Measurements from ENCODE around the gene TYSND1.
"Not testable (repeated sequence)": the region's sequence is repeated elsewhere in the genome, so short reads cannot be mapped to it uniquely, and the experiment has no call there.

Gene TYSND1

DNA sequence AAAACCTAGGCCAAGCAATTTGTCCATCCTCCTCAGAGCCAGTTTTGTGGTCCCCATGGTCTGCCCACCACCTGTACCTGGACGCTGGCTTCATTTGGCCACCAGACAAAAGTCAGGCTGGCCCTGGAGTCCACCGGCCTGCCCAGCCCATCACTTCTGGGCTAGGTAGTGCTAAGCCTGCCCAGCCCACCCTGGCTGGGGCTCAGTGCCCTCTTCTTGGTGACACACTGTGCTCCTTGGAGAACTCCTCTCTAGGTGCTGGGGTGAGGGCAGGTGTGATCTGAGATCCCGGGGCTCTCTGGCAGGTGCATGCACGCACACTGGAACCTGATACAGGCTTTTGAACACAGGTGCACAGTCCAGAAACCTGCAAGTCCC, 15.0 kb downstream of the TYSND1 start:
- no peak for DNase-seq

- no peak for DNase-seq
Measured at GRCh38 chr10:70130878-70131559, 15.5 kb downstream of the TYSND1 start.

DNA sequence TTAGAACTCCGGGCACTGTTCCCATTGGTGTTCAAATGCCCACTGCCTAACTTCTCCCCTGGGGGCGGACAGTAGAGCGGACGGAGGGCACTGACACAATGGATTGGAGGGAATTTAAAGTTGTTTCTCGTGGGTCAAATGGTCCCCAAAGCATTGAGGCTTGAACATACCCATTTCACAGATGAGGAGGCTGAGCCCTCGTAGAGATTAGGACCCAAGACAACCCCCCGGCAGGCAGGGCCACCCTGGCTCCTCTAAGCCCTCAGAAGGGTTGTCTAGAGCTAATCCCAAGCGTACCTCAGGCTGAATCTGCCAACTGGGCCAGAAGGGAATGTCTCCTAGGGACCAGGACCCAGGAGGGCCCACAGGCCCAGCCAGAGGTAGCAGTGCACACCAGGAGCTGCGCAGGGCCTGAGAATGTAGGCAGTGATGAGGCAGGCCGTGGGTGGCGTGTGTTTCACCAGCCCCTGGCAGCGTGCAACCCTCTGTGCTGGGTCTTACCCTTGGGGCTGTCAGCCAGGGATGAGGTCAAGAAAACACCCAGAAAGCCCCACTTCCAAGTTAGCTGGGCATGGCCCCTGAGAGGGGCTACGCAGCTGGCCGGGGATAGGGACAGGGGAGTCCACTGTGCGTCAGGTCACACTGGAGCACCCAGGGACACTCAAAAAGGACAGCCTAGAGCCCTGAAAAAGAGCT, 19.7 kb downstream of the TYSND1 start:
- no peak for DNase-seq

- no peak for DNase-seq
Measured at GRCh38 chr10:70125918-70126552, 20.5 kb downstream of the TYSND1 start.

DNA sequence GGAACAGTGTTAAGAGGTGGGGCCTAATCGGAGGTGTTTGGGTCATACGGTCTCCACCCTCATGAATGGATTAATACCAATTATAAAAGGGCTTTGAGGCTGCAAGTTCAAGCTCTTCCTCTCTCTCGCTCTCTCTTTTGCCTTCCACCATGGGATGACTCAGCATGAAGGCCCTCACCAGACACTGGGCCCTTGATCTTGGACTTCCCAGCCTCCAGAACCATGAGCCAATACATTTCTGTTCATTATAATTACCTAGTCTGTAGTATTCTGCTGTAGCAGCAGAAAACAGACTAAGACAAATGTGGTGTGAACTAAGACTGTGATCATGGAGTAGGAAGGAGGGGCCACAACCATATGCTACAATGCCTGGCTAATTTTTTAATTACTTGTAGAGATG, 21.6 kb downstream of the TYSND1 start:
- no peak for DNase-seq

- DNase-seq: no peak
Measured at GRCh38 chr10:70124415-70124814, 22.1 kb downstream of the TYSND1 start.

GRCh38 chr10:70123817-70124216, 22.7 kb downstream of the TYSND1 start:
- DNase-seq: no peak

- DNase-seq: not testable (repeated sequence)
Measured at GRCh38 chr10:70123166-70123565, 23.3 kb downstream of the TYSND1 start.

DNA sequence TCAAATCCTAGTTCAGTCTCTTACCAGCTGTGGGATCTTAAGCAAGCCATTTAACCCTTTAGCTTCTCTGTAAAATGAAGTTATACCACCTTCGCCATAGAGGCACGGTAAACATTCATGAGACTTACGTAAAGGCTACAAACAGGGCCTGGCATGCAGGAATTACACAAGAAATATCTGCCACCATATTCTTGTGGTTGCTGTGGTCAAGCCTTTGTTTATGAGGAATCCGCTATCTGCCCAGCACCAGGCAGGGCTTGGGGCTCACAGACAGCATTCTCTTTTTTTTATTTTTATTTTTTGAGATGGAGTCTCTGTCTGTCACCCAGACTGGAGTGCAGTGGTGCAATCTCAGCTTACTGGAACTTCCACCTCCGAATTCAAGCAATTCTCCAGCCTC, 23.8 kb downstream of the TYSND1 start:
- no peak for DNase-seq

GRCh38 chr10:70121281-70121949, 25.1 kb downstream of the TYSND1 start:
- no peak for DNase-seq

DNA sequence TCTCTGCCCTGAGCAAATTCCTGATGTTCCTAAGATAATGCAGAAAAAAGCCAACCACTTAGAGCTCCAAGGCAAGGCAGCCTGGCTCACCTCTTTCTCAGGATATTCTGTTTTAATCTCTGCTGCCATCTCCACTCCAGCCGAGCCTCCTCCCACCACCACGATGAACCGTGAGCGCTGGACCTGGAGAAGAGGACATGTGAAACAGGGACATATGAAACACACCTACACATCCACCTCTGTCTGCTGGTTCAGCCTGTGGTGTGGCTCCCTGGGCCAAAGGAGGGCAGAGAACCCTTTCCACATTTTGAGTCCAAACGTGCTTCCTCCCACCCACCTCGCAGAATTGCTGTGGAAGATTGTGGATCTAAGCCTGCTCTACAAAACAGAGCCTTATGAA, 26.1 kb downstream of the TYSND1 start:
- no peak for DNase-seq

GRCh38 chr10:70119623-70120022, 26.9 kb downstream of the TYSND1 start:
- DNase-seq: no peak

DNA sequence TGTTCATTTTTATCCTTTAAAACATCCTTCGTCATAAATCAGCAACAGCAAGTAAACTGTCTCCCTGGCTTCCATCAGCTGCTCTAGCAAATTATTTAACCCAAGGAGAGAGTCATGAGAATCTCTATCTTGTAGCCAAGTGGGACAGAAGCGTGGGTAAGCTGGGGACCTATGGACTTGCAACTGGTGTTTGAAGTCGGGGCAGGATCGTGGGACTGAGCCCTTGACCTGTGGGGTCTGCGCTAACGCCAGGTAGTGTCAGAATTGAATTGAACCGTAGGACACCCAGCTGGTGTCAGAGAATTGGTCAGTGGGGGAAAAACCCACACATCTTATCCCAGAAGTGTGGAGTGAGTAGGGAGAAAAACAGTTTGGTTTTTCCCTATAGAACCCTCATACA, 27.3 kb downstream of the TYSND1 start:
- no peak for DNase-seq

GRCh38 chr10:70118196-70118595, 28.3 kb downstream of the TYSND1 start:
- no peak for DNase-seq

DNA sequence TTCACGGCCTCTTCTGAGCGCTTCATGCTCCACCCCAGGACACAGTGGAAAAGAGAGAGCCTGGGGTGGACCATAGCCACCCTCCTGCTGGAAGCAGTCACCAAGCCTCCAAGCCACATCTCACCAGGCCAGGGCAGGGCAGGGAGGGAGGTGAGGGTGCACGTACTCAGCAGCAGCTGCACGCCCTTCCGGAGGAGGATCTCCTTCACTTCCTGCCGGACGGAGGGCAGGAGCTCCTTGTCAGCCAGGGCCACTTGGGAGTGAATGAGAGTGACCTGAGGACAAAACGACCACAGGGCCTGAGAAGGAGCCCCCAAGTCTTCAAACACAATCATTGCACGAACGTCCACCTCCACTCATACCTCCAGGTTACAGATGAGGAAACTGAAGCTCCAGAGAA, 28.9 kb downstream of the TYSND1 start:
- DNase-seq: no peak

GRCh38 chr10:70115948-70116682, 30.4 kb downstream of the TYSND1 start:
- DNase-seq: peak; percentile 12 to 14

DNA sequence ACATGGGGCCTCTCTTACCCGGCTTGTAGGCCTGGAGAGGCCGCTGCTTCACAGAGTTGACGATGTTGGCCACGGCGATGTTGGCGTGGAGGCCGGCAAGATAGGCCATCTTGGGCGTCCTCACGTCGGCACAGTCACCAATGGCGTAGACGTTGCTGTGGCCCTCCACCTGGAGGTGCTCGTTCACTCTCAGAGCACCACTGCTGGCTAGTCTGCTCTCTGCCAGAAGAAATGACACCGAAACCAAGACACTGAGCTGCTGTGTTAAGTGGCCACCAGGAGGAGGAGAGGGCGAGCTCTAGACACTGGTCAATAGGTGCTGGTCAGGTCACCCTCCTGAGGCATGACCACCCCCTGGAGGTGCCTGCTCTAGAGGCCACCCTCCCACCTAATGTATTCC, 31.6 kb downstream of the TYSND1 start:
- no peak for DNase-seq

DNA sequence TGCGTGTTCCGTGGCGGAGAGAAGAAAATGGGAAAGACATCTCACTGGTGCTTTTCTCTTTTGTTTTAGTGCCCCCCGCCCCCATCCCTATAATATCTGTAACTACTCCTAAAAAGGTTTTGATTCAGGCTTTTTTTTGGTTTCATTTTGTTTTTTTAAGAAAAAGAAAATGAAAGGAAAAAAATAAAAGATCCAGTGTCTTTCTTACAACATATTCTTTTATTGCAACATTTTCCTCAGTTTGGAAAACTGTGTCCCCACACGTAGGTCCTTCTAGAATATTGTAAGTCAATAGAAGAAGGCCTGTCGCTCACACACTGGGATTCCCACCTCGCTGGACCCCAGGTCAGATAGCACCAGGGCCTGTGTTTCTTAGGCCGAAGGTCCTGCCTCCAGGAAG, 34.4 kb downstream of the TYSND1 start:
- no peak for DNase-seq

DNA sequence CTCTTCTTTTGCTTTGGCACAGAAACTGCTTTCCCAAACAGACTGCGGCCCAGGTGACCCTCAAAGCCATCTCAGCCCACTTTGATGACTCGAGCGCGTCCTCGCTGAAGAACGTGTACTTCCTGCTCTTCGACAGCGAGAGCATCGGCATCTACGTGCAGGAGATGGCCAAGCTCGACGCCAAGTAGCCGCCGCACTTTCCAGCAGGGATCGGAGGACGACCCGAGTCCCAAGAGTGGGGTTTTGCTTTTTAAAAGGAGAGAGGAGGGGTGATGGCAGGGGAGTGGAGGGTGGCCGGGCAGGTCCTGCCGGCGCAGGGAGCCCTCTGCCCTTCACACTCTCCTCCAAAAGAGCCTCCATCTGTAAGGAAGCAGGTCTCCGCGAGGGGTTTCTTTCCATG, 35.0 kb downstream of the TYSND1 start:
- DNase-seq: no peak

- no peak for DNase-seq
Measured at GRCh38 chr10:70109064-70109729, 37.3 kb downstream of the TYSND1 start.

DNA sequence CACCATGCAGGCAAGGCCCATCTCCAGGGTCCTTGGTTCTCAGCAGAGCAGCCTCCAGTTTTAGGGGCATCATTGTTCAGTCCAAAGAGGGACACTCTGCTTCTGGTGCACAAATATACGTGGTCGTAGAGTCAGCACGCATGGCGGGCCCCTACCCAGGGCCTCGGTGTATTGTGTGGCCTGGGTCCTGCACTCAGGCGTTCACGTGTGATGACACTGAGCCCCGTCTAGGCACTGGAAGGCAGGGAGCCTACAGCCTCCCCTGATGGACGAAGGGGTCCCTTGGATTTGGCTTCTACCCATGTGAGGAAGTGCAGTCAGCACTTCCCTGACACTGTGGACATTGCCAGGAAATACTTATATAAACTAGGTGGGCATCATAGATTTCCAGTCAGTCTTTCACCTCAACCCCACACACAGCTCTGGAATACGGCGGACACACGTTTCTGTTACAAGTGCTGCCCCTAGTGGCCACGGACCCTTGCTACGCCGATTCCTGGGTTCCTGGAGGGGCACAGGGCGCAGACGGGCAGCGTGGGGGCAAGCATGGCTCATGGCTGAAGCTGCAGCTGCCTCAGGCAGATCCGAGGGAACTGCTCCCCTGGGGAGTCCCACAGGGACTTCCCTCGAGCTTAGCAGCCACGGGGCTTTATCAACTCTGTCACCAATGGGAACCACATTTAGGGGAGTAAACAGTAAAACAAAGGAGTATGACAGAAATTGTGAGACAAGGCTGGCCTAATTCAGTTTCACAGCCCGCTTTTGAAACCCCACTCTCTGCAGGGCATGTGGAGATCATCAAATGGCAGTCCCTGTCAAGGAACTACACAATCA, 39.3 kb downstream of the TYSND1 start:
- no peak for DNase-seq

- no peak for DNase-seq
Measured at GRCh38 chr10:70101668-70102067, 44.8 kb downstream of the TYSND1 start.
